Common myeloid progenitor, CD34-positive (primary cell): Measurements from ENCODE around the gene CAPZB.
A peak's percentile ranks its signal among the peaks of the same experiment; 100 is the strongest.

Source experiments
- CTCF ChIA-PET: fragments of 350-600 bp; sonication (Branson Sonifier 250); formaldehyde crosslinking; loops from one replicate; lab custom pipeline; 2021; ENCODE audit warnings: antibody characterized with exemption; lab: Charles Lee
- POLR2A ChIA-PET: fragments of 350-600 bp; sonication (Branson Sonifier 250); formaldehyde crosslinking; loops from one replicate; lab custom pipeline; 2021; ENCODE audit warnings: antibody characterized with exemption; lab: Charles Lee
- DNase-seq, 3 donors: peaks; one replicate each; pipeline versions ENCODE4 v3.0.0 to v3.0.0-alpha.2; 2013
- H3K27ac ChIP-seq, 2 experiments: 1 replicate in 1 of 2; 2 replicates in 1 of 2; pipeline ENCODE4 v1.7.0; 2013; ENCODE audit warnings: inconsistent platforms in 2 of 2, low read length in 2 of 2, mild to moderate bottlenecking in 2 of 2, low read depth in 1 of 2, moderate library complexity in 1 of 2; ENCODE audit not compliant: severe bottlenecking in 2 of 2, insufficient read depth in 1 of 2, poor library complexity in 1 of 2
- H3K27me3 ChIP-seq, 5 experiments: replicated peaks in 2 of 5; 1 replicate in 3 of 5; 2 replicates in 2 of 5; pipeline versions ENCODE4 v1.6.1 to v1.7.0; 2013; ENCODE audit warnings: low read length in 4 of 5, mild to moderate bottlenecking in 2 of 5, moderate library complexity in 2 of 5, inconsistent platforms in 1 of 5; ENCODE audit not compliant: insufficient read depth in 5 of 5, control insufficient read depth in 4 of 5
- H3K36me3 ChIP-seq, 4 experiments: 1 replicate in 2 of 4; 2 replicates in 2 of 4; pipeline versions ENCODE4 v1.6.1 to v1.7.0; 2013; ENCODE audit warnings: low read length in 3 of 4, control low read depth in 1 of 4, mild to moderate bottlenecking in 1 of 4; ENCODE audit not compliant: control insufficient read depth in 4 of 4, insufficient read depth in 4 of 4
- H3K4me1 ChIP-seq, 4 experiments: 1 replicate in 3 of 4; 2 replicates in 1 of 4; pipeline versions ENCODE4 v1.6.1 to v1.7.1; 2013; ENCODE audit warnings: low read length in 3 of 4, mild to moderate bottlenecking in 3 of 4, control low read depth in 1 of 4, inconsistent platforms in 1 of 4, moderate library complexity in 1 of 4; ENCODE audit not compliant: control insufficient read depth in 4 of 4, insufficient read depth in 4 of 4; ENCODE audit errors: control extremely low read depth in 1 of 4
- H3K4me3 ChIP-seq, 7 experiments: 1 replicate in 4 of 7; 2 replicates in 3 of 7; pipeline versions ENCODE4 v1.5.1 to v1.7.0; 2013; ENCODE audit warnings: mild to moderate bottlenecking in 7 of 7, low read length in 6 of 7, moderate library complexity in 6 of 7, inconsistent platforms in 2 of 7, low read depth in 2 of 7, control low read depth in 1 of 7; ENCODE audit not compliant: insufficient read depth in 4 of 7, control insufficient read depth in 1 of 7; ENCODE audit errors: extremely low read depth in 1 of 7
- H3K9me3 ChIP-seq, 5 experiments: 1 replicate in 4 of 5; 2 replicates in 1 of 5; pipeline versions ENCODE4 v1.6.1 to v1.7.1; 2013; ENCODE audit warnings: low read length in 4 of 5, mild to moderate bottlenecking in 2 of 5, inconsistent platforms in 1 of 5, low read depth in 1 of 5, moderate library complexity in 1 of 5; ENCODE audit not compliant: control insufficient read depth in 4 of 5, insufficient read depth in 2 of 5; ENCODE audit errors: control extremely low read depth in 1 of 5
- WGBS: methylation state at CpG from one replicate; pipeline ENCODE4 v1.1.5; 2013; ENCODE audit not compliant: insufficient coverage; 5-methylcytosine and 5-hydroxymethylcytosine counted together

CAPZB gene

GRCh38 chr1:19384113-19384512 lies 101.2 kb downstream of the CAPZB start:
- POLR2A ChIA-PET, result no interaction called here

GRCh38 chr1:19382222-19382621 lies 103.1 kb downstream of the CAPZB start:
- H3K27me3 ChIP-seq, result no peaks in the 10 kb centered on the region
- DNase-seq, result no peak
- H3K4me1 ChIP-seq, result peaks cover 0 to 3% (median 1%) of the 10 kb centered on the region in 4 experiments
- H3K36me3 ChIP-seq, result peaks cover 29 to 83% (median 67%) of the 10 kb centered on the region in 4 experiments
- WGBS, result 100% methylated on average over 1 of the region's 4 CpGs
- H3K9me3 ChIP-seq, result peaks cover 0 to 4% (median 0%) of the 10 kb centered on the region in 5 experiments
- ChIA-PET CTCF (interaction anchor here (1.3 kb wide), 1 partner anchor 38 kb away, joined by 6 read pairs; no protein-coding TSS in a partner anchor), POLR2A (interaction anchor here (0.6 kb wide), 1 partner anchor 8 kb away, joined by 8 read pairs; no protein-coding TSS in a partner anchor)
- peak overlapping the region in 1 of 2 experiments; percentile 9 for H3K27ac ChIP-seq
- no peak overlapping the region for H3K4me3 ChIP-seq

More at GRCh38 chr1:19384113-19384512, 101.2 kb downstream of the CAPZB start:
- Histone ChIP-seq H3K9me3 (no peaks in the 10 kb centered on the region), H3K27me3 (no peaks in the 10 kb centered on the region), H3K4me3 (no peak overlapping the region), H3K4me1 (peaks cover 0 to 10% (median 3%) of the 10 kb centered on the region in 4 experiments), H3K27ac (no peak overlapping the region), H3K36me3 (peaks cover 17 to 68% (median 50%) of the 10 kb centered on the region in 4 experiments)
- 98% methylated on average over 4 of the region's 4 CpGs for WGBS
- CTCF ChIA-PET, result interaction anchor here (1.0 to 6.0 kb wide), 3 partner anchors 9 to 80 kb away, joined by 3 to 41 read pairs (median 5); no protein-coding TSS in a partner anchor
- DNase-seq, result no peak

- H3K27ac ChIP-seq, result no peak overlapping the region
- DNase-seq, result no peak
- peaks cover 0 to 4% (median 3%) of the 10 kb centered on the region in 5 experiments for H3K9me3 ChIP-seq
- H3K36me3 ChIP-seq, result peaks cover 30 to 89% (median 75%) of the 10 kb centered on the region in 4 experiments
- no peak overlapping the region for H3K4me3 ChIP-seq
- no peaks in the 10 kb centered on the region for H3K27me3 ChIP-seq
- WGBS, result 94% methylated on average over 4 of the region's 6 CpGs
- ChIA-PET POLR2A (no interaction called here), CTCF (interaction anchor here (0.9 to 1.4 kb wide), 3 partner anchors 9 to 37 kb away, joined by 3 to 6 read pairs (median 4); no protein-coding TSS in a partner anchor)
- peaks cover 0 to 2% (median 0%) of the 10 kb centered on the region in 4 experiments for H3K4me1 ChIP-seq
Measured at GRCh38 chr1:19381261-19381660, 104.1 kb downstream of the CAPZB start.

- DNase-seq, result no peak
- H3K4me3 ChIP-seq, result no peak overlapping the region
- ChIA-PET CTCF (interaction anchor here (1.3 to 6.0 kb wide), 6 partner anchors 9 to 37 kb away, joined by 3 to 41 read pairs (median 4); no protein-coding TSS in a partner anchor), POLR2A (no interaction called here)
- no peak overlapping the region for H3K27ac ChIP-seq
- WGBS, result 94% methylated on average over 13 of the region's 17 CpGs
- H3K36me3 ChIP-seq, result peaks cover 24 to 85% (median 72%) of the 10 kb centered on the region in 4 experiments
- H3K4me1 ChIP-seq, result peaks cover 0 to 16% (median 1%) of the 10 kb centered on the region in 4 experiments
- peaks cover 0 to 4% (median 3%) of the 10 kb centered on the region in 5 experiments for H3K9me3 ChIP-seq
- H3K27me3 ChIP-seq, result no peaks in the 10 kb centered on the region
Measured at GRCh38 chr1:19377812-19378718, 107.3 kb downstream of the CAPZB start.

GRCh38 chr1:19376428-19377372 lies 108.6 kb downstream of the CAPZB start:
- no peak overlapping the region for H3K27ac ChIP-seq
- peaks cover 0 to 4% (median 3%) of the 10 kb centered on the region in 5 experiments for H3K9me3 ChIP-seq
- H3K27me3 ChIP-seq, result no peaks in the 10 kb centered on the region
- no peak for DNase-seq
- POLR2A ChIA-PET, result no interaction called here
- peaks cover 0 to 30% (median 6%) of the 10 kb centered on the region in 4 experiments for H3K4me1 ChIP-seq
- H3K36me3 ChIP-seq, result peaks cover 18 to 81% (median 64%) of the 10 kb centered on the region in 4 experiments
- no peak overlapping the region for H3K4me3 ChIP-seq
- CTCF ChIA-PET, result interaction anchor here (0.8 to 6.0 kb wide), 12 partner anchors 9 to 285 kb away, joined by 3 to 41 read pairs (median 4); no protein-coding TSS in a partner anchor
- WGBS, result 93% methylated on average over 3 of the region's 7 CpGs

GRCh38 chr1:19375631-19376400 lies 109.5 kb downstream of the CAPZB start:
- 68% methylated on average over 4 of the region's 6 CpGs for WGBS
- Histone ChIP-seq H3K9me3 (peaks cover 0 to 4% (median 3%) of the 10 kb centered on the region in 5 experiments), H3K36me3 (peaks cover 18 to 78% (median 61%) of the 10 kb centered on the region in 4 experiments), H3K27me3 (no peaks in the 10 kb centered on the region), H3K4me3 (no peak overlapping the region), H3K4me1 (peaks cover 0 to 39% (median 11%) of the 10 kb centered on the region in 4 experiments), H3K27ac (no peak overlapping the region)
- DNase-seq, result no peak
- ChIA-PET CTCF (interaction anchor here (1.2 to 6.0 kb wide), 9 partner anchors 8 to 286 kb away, joined by 3 to 41 read pairs (median 5); no protein-coding TSS in a partner anchor), POLR2A (no interaction called here)
